Astrocyte of the spinal cord (primary cell): ENCODE data around the gene KRTAP10-9.
"Not testable (repeated sequence)": the region's sequence is repeated elsewhere in the genome, so short reads cannot be mapped to it uniquely, and the experiment has no call there.

Source experiments
- DNase-seq: peaks from one replicate; pipeline ENCODE4 v3.0.0; 2011; ENCODE audit warnings: low read depth, low spot score
- H3K4me3 ChIP-seq: 2 replicates; pipeline ENCODE4 v1.5.1; 2011; ENCODE audit warnings: low read depth, mild to moderate bottlenecking, low read length, moderate library complexity
- CTCF ChIP-seq: IDR thresholded peaks from 2 replicates; pipeline ENCODE4 v1.5.1; 2012; ENCODE audit warnings: low read depth, mild to moderate bottlenecking, low read length, inconsistent platforms
- in situ Hi-C: cut with HindIII; loops from 2 replicates; pipeline ENCODE4 v1.10.0; 2017; ENCODE audit warnings: low sequenced_read_pairs

KRTAP10-9 gene, protein sequence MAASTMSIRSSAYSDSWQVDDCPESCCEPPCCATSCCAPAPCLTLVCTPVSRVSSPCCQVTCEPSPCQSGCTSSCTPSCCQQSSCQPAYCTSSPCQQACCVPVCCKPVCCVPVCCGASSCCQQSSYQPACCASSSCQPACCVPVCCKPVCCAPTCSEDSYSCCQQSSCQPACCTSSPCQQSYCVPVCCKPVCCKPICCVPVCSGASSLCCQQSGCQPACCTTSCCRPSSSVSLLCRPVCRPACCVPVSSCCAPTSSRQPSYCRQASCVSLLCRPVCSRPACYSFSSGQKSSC

DNA sequence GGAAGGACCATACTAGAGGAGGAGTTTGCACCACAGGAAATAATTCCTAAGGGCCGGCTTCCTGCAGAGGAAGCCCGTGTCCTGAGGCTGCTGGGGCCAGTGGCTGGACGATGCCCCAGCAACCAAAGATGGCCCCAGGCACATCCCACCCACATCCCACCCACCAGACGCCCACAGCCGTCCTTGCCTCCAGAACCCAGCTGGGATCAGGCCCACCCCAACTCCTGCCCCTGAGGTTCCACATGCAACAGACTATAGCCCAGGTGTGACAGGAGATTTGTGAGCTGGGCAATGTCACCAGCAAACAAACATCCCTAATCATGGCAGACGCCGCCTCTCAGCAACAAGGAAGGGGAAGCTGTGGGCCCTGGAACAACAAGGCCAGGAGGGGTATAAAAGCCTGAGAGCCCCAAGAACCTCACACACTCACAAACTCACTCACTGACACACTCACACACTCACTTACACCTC is at the start of gene KRTAP10-9:
Gene KRTAP10-9 (plus strand): TSS at position 421 of the 471 bp plus-strand sequence. CDS start 79 bp downstream, outside the sequence.
- TF ChIP-seq CTCF: no peak
- H3K4me3 ChIP-seq: no peak within 1 kb of the TSS
- in situ Hi-C loops: no loop called here
- no peak for DNase-seq

DNA sequence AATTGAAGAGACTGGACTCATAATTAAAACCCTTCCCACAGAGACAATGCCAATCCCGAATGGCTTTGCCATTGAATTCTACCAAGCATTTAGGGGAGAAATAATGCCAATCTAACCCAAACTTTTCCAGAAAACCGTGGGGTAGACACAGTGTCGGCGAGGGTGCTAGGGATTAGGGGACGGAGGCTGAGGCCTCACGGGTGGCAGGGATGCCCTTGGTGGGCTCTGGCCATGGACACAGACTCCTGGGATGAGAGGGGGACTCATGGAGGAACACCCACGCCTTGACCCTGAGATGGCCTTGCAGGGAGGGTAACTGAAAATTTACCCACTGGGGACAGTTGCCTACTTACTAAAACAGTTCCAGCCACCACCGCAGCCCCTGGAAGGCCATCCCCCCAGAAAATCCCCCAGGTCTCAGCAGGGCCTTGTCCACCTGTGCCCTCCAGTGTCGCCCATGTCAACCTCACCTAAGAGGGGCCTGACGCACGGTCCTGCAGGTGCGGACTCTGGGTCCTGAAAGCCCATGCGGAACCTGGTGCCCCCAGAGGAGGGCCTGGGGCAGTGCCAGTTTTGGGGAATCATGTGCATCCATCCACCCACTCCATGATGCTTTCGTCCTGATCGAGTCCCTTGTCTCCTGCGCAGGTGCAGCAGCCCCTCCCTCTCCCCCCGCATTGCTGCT is 48.4 kb upstream of the KRTAP10-9 start:
- no peak overlapping the region for H3K4me3 ChIP-seq
- in situ Hi-C loops: no loop called here
- no peak for DNase-seq
- no peak for TF ChIP-seq CTCF

- in situ Hi-C loops: no loop called here
- no peak overlapping the region for H3K4me3 ChIP-seq
- DNase-seq: no peak
- no peak for TF ChIP-seq CTCF
Measured at GRCh38 chr21:44579056-44579832, 47.6 kb upstream of the KRTAP10-9 start.

- no peak overlapping the region for H3K4me3 ChIP-seq
- DNase-seq: no peak
- in situ Hi-C loops: no loop called here
- TF ChIP-seq CTCF: no peak
Measured at GRCh38 chr21:44579833-44580144, 47.1 kb upstream of the KRTAP10-9 start.

GRCh38 chr21:44580231-44580821 is 46.6 kb upstream of the KRTAP10-9 start, which contains the start of gene KRTAP10-5:
Gene KRTAP10-5, minus strand, starts transcription at chr21:44580604. Its CDS starts 26 bp downstream, at chr21:44580578.
- DNase-seq, in situ Hi-C loops, H3K4me3 ChIP-seq: not testable (repeated sequence)

DNA sequence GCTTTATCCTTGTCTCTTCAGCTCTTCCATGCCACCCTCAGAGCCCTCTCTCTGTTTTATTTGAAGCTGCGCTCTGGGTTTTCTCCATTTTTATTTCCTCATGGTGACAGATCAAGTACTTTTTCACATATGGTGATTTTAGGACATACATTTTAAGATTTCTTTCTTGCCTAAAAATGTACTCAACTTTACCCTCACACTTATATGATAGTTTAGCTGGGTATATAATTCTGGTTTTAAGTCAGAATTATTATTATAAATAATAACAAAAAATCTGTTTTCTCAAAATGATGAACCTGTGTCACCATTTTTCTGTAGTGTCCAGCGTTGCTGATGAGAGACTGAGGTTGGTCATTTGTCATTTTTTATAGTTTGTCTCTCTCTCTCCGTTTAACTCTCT is 45.7 kb upstream of the KRTAP10-9 start:
- H3K4me3 ChIP-seq: no peak overlapping the region
- in situ Hi-C loops: no loop called here
- TF ChIP-seq CTCF: no peak
- no peak for DNase-seq
